Esophagus muscularis mucosa (tissue), 3 donors: Measurements from ENCODE around the gene CENPVL3.

Source experiments
- CTCF ChIP-seq, 3 experiments: fragments of 200-600 bp in 2 of 3; fragments of 450-650 bp in 1 of 3; sonication (generic) in 2 of 3; IDR thresholded peaks; one replicate each; pipeline ENCODE4 v1.5.1; 2017 to 2019; ENCODE audit warnings: antibody characterized with exemption in 3 of 3, mild to moderate bottlenecking in 2 of 3, moderate library complexity in 1 of 3
- POLR2A ChIP-seq: fragments of 450-650 bp; IDR thresholded peaks from one replicate; pipeline ENCODE4 v1.6.1; 2017; ENCODE audit warnings: antibody characterized with exemption, moderate library complexity, mild to moderate bottlenecking, low read depth

GRCh38 chrX:51568586-51568985 lies 50.1 kb downstream of the CENPVL3 start:
- TF ChIP-seq CTCF (IDR thresholded peaks at IDR 0.05) (no peak), POLR2A (no peak)
